HK-2 (cell line): ENCODE results near the gene FOXL2.
A peak's percentile ranks its signal among the peaks of the same experiment; 100 is the strongest.

Source experiments
- DNase-seq: peaks from one replicate; pipeline ENCODE4 v3.0.0-alpha.2; 2018; ENCODE audit not compliant: unreplicated experiment

FOXL2 gene

GRCh38 chr3:138946663-138947494 lies at the start of gene FOXL2, which contains the start of gene FOXL2NB:
Gene FOXL2 (minus strand): TSS chr3:138947137. CDS start chr3:138946722, 415 bp downstream.
Gene FOXL2NB (plus strand): TSS chr3:138947217. CDS start chr3:138947365, 148 bp downstream.
- DNase-seq: no peak

- no peak for DNase-seq
Observed at GRCh38 chr3:138995706-138996105, 48.8 kb upstream of the FOXL2 start.

GRCh38 chr3:138987181-138987580 lies 40.2 kb upstream of the FOXL2 start:
- no peak for DNase-seq

GRCh38 chr3:138985932-138986331 lies 39.0 kb upstream of the FOXL2 start:
- DNase-seq: no peak

DNA sequence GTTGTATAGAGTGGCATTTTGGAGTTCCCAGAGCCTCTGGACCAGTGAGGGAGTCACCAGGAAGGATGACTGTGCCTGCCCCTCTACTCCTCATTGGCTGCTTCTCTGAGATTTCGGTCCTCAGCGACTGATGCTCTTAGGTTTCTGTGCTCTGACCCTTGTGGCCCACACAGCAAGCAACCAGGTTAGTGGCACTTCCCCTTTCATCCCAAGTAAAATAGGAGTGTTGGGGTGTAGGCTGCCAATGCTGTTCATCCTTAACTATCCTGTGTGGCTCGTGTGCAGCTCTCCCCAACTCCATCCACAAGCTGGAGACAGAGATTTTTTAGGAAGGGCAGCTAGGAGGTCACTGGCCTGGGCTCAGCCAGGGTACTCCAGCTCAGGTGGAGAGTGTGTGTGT lies 37.9 kb upstream of the FOXL2 start:
- DNase-seq: no peak

- no peak for DNase-seq
Observed at GRCh38 chr3:138976047-138976446, 29.1 kb upstream of the FOXL2 start.

GRCh38 chr3:138975351-138975750 lies 28.4 kb upstream of the FOXL2 start:
- DNase-seq: no peak

DNA sequence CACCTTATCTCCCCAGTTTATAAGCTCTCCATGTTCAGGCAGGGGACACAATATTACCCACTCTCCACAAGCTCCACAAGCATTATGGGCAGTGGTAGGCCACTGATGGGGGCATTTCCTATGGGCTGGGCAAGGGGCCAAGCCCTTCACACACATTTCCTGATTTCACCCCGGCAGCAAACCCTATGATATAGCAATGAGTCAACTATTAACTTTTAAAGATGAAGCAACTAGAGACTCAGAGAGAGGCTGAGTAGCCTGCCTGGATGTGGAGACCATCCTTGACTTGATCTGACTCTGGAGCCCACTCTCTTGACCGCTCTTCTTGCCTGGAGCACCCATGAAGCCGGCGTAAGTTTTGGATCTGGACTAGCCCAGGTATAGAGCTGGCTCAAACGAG lies 27.5 kb upstream of the FOXL2 start:
- peak; percentile 31 for DNase-seq

DNA sequence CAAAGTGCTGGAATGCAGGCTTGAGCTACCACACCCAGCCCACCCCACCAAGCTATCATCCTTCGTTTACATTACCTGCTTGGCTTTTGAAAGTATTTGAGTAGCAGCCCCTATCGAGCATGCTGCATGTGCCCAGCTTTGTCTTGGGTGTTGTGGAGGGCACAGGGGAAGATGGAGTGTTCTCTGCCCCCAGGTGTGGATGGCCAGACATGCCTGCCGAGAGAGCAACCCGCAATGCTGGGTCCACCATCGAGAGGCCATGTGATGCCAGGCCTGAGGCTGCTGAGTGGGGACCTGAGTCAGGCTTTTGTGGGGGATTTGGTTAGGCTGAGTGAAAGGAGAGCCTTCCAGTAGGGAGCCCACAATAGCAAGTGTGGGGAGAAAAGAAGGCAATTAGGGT lies 26.0 kb upstream of the FOXL2 start:
- DNase-seq: no peak

DNA sequence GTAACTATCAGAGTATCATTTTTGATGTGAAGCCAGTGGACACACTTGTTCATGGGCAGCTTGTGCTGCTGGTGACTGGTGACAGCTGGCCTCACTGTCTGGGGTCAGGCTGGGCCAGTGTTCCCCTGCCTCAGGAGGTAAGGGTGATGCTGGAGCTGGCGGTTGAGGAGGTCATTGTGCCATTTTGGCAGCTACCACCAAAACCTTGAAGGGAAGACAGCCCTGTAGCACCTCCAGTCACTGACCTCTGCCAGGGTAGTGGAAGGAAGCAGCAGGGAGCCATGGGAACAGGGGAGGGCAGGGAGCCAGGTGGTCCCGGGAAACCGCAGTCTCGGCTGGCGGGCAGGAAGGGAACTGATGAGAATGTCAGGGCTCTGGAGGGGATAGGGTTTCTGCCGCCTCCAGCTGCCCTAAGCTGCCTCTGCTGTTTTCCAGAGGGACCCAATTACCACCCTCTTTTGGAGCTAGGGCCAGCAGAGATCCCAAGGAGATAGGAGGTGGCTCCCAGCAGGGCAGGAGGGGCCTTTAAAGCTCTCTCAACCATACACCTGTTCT lies 24.9 kb upstream of the FOXL2 start:
- DNase-seq: no peak

GRCh38 chr3:138964923-138965322 lies 18.0 kb upstream of the FOXL2 start:
- no peak for DNase-seq

- no peak for DNase-seq
Observed at GRCh38 chr3:138964264-138964663, 17.3 kb upstream of the FOXL2 start.

DNA sequence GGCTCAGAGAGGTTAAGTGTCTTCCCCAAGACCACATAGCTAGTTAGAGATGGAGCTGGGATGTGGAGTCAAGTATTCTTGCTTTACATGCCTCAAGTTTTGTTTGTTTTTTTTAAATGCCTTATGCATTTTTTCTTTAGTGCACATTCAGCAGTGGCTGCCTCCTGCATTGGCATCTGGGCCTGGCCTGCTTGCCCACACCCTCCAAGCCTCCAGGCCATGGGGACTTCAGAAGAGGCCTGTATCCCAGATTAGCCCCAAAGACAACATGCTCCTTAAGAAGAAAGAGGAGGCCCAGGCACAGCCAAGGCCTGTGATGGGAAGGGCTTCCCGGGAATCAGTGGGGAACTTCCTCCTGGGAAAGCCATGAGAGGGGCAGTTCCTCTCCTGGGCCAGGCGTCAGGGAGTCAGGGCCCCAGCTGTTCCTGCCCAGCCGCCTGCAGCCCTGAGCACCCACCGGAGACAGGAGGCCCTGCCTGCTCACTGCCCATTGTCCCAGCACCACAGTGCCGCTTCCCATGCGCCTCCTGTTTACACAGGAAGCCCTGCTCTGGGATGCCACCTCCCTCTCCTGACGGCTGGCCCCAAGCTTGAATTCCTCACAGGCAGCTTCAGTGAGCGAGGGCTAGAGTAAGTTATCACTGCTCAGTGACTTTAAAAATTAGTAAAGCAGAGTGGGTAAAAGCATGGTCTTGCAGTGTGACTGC lies 16.1 kb upstream of the FOXL2 start:
- DNase-seq: no peak

- DNase-seq: no peak
Observed at GRCh38 chr3:138960417-138960852, 13.5 kb upstream of the FOXL2 start.

- DNase-seq: no peak
Observed at GRCh38 chr3:138950701-138951100, 3.8 kb upstream of the FOXL2 start.

GRCh38 chr3:138950006-138950644 lies 3.2 kb upstream of the FOXL2 start:
- no peak for DNase-seq

DNA sequence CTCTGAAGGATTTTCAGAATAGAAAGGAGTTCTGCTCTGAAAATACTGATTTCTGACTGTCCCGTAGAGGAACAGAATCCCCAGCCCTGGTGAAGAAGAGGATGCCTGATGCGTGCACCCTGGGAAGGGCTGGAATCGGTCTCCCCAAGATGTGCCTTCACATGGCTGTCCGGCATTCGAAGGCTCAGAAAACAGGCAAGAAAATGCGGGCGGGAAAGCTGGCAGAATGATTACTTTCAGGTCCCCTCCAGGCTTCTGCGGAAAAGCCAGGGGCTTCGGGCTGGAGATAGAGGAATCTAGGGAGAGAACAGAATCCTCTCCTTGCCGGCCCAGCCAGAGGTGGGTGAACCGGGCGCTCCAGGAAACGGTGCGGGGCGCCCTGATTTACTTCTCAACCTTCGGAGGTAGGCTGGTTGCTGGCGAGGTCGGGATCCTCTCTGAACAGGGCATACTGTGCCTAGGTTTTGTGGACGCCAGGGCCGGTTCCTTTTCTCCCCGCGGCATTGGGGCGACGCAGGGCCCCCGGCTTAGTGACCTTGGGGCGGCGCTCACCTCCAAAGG lies 2.6 kb upstream of the FOXL2 start:
- DNase-seq: no peak

DNA sequence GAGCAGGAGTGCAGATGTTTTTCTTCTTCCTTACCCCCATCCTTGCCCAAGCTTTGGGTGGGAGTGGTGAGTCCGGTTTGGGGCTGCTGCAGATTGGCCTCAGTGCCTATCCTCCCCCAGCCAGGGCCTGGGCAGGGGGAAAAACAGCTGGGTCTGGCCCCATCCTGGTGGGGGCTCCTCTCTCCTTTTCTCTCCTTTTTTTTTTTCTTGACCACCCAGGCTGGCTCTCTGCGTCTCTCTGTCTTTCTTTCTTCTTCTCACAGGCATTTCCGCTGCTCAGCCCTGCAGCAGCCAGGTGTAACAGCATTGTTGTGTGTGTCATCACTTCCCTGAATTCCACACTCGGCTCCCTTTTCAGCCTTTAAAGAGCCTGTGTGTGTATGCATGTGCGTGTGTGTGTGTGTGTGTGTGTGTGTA lies 2.1 kb upstream of the FOXL2 start:
- no peak for DNase-seq

DNA sequence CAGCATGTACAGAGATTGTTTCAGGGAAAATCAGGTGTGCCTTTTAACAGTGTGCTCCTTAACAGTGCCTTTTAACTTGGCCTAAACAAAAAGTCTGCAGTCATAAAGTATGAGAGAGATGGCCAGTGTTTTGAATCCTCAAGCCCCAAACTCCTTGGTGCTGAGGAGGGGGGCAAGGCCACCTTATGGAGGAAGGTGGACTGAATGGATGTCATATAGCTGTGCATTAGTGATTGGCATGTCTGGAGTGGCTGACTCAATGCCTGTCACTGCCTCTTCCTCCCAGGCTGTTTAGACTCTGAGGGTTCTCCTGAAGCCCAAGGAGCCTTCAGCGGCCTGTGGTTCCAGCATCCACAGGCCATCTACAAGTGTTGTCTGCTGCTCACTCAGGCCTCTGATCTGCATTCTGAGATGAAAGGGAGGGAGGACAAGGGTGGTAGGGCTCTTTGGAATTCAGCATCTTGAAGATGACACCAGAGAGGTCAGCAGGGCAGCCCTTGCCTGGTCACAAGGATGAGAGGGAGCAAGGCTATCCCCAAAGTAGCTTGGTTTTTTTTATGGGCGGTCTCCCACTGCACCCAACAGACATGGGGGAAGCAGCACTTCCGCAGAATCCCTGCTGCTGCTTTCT lies 1.5 kb upstream of the FOXL2 start:
- no peak for DNase-seq

- no peak for DNase-seq
Observed at GRCh38 chr3:138947495-138948121, 671 bp upstream of the FOXL2 start.
